Body of pancreas (tissue), 4 donors: ENCODE measurements around the gene ADCK2.
"Not testable (repeated sequence)": the region's sequence is repeated elsewhere in the genome, so short reads cannot be mapped to it uniquely, and the experiment has no call there.

Experiments
- CTCF ChIP-seq, 7 experiments: fragments of 450-650 bp in 4 of 7; fragments of 200-600 bp in 3 of 7; sonication (generic) in 3 of 7; IDR thresholded peaks; one replicate each; pipeline ENCODE4 v1.5.1; 2016 to 2019; ENCODE audit warnings: antibody characterized with exemption in 7 of 7
- POLR2A ChIP-seq, 3 donors: fragments of 450-650 bp; IDR thresholded peaks; one replicate each; pipeline ENCODE4 v1.6.1; 2016; ENCODE audit warnings: antibody characterized with exemption in 3 of 3, mild to moderate bottlenecking in 2 of 3

- not testable (repeated sequence) for TF ChIP-seq POLR2A, CTCF (IDR thresholded peaks at IDR 0.05)
Observed at GRCh38 chr7:140662938-140663337, 9.8 kb upstream of the ADCK2 start.
